GM23248 (cell line): ENCODE results near the gene DGKQ.

Experiments
- EZH2 ChIP-seq: fragments of 200-600 bp; sonication (generic); IDR thresholded peaks from 2 replicates; pipeline ENCODE4 v1.6.1; 2018; ENCODE audit warnings: antibody characterized with exemption, mild to moderate bottlenecking; ENCODE audit not compliant: insufficient read depth, poor library complexity, severe bottlenecking
- EZH2phosphoT487 ChIP-seq: fragments of 200-600 bp; sonication (generic); IDR thresholded peaks from 2 replicates; pipeline ENCODE4 v1.6.1; 2018; ENCODE audit warnings: antibody characterized with exemption, moderate library complexity, mild to moderate bottlenecking, low read depth; ENCODE audit not compliant: insufficient read depth

- TF ChIP-seq EZH2 (no peak), EZH2phosphoT487 (no peak)
Measured at GRCh38 chr4:917992-918391, 55.4 kb downstream of the DGKQ start.
